GM21515 (cell line): ENCODE results near the gene ATP5MC3.

ENCODE experiments used
- ATAC-seq: cut with Tn5 transposase; IDR thresholded peaks from one replicate; pipeline ENCODE4 v1.9.1; 2021; ENCODE audit not compliant: unreplicated experiment

Gene ATP5MC3

GRCh38 chr2:175168564-175168945 lies 13.0 kb downstream of the ATP5MC3 start:
- peak; percentile 27 for ATAC-seq

DNA sequence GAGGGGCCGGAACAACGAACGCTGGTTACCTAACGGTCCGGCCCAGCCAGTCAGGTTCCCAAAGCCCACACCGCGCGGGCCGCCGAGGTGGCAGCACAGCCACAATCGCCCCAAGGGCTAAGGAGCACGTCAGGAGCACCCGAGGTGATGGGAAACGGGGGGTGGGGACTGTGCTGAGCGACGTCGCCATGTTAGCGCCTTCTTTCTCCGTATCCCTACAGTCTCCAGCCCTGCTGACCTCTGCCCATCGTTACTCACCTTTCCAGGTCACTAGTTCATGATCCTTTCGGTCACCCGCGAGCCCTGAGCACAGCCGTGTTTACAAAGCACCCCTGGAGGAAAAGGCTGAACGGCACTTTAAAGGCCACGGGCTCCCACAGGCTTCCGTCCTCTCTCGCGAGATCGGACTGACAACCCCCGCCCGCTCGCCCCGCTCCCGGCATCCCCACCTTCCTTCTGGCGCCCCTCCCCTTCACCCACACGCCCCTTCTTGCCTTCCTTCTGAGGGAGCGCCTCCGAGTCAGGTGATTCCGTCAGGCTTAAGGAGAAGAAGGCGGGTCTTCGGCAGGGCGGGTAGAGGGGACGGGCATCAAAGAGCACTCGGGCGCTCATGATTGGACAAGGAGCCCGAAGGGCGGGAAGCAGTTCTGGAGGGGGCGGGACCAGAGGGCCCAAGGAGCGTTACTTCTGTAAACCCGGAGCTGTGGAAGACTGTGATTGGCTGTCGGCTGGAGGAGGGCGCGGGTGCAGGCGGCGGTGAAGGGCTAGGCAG lies 13.5 kb downstream of the ATP5MC3 start, which contains the start of gene ATF2:
Gene ATF2, minus strand, starts transcription at position 412 of the 772 bp plus-strand sequence. CDS start 31,760 bp downstream, outside the sequence.
- ATAC-seq, result peak; percentile 96

DNA sequence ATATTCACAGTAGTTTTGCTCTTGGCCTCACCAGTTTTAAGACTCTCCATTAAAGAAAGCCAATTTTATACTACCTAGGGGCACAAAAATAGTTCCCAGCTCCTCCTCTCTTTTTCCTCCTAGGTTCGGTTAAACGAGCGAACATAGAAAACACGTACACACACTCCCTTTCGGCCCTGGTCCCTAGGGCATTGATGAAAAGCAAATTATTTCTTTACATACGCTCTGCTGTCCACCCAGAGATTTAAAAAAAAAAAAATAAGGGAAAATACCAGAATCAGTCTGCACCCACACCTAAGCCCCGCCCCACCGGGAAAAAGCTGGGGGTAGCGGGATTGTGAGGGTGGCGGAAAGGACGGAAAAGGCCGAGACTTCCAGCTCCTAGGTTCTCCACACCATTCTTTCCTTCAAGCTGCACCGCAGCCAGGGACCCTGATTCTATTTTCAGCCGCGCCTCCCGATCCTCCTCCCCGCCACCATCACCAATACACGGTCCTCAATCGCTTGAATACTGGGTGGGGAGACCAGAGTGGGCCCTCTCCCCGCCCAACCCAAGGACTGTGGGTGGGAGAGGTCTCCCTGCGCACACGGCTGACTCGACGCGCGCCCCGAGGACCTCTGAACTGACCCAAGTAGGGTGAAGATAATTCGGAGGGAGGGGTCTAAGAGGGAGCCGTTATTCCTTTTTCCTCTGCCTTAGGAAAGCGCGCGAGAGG lies 14.3 kb downstream of the ATP5MC3 start:
- ATAC-seq, result peak; percentile 1

DNA sequence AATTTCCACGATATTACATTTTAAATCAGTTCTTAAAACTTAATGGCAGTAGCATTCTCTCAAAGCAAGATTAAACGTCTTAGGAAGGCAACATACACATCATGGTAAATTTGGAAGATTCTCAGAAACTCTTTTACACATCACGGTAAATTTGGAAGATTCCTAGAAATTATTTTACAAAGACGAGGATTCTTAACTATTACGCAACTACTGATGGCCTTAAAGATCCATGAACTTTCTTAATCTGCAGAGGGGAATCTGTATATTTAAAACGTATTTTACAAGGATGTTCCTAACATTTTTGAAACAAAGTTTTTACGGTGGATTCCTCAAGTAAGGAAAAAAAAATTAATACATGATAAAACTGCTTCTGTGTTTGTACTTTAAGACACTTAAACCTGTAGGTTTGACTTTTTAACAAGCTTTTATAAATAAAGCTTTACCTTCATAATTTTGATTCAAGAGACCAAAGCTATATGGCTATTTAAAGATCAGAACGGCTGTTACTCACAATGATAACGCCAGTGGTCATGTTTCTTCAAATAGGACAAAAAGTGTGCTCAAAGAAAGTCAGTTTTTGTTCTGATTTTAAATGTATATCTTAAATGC lies 15.2 kb downstream of the ATP5MC3 start:
- no peak for ATAC-seq

- no peak for ATAC-seq
Observed at GRCh38 chr2:175164235-175164634, 17.3 kb downstream of the ATP5MC3 start.

DNA sequence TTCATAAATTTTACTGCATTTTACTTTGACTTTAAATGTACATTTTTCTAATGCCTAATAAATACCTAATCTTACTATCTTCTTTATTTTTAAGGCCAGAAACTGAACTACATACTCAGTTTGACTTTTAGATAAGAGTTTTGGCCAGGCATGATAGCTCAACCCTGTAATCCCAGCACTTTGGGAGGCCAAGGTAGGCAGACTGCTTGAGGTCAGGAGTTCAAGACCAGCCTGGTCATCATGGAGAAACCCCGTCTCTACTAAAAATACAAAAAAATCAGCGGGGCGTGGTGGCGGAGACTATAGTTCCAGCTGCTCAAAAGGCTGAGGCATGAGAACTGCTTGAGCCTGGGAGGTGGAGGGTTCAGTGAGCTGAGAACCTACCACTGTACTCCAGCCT lies 22.6 kb downstream of the ATP5MC3 start:
- ATAC-seq, result no peak

DNA sequence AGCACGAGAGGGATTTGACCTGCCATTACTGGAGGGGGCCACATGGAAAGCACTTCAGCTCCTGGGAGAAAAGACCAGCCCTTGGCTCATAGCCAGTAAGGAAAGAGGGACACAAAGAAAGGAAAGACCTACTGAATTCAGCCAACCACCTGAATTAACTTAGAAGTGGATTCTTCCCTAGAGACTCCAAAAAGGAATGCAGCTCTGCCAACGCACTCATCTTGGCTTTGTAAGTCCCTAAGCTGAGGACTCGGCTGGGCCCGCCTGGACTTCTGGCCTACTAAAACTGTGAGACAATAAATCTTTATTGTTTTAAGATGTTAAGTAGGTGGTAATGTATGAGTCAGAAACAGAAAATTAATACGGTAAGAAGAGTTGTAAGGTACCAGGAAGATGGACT lies 25.0 kb downstream of the ATP5MC3 start:
- ATAC-seq, result no peak

DNA sequence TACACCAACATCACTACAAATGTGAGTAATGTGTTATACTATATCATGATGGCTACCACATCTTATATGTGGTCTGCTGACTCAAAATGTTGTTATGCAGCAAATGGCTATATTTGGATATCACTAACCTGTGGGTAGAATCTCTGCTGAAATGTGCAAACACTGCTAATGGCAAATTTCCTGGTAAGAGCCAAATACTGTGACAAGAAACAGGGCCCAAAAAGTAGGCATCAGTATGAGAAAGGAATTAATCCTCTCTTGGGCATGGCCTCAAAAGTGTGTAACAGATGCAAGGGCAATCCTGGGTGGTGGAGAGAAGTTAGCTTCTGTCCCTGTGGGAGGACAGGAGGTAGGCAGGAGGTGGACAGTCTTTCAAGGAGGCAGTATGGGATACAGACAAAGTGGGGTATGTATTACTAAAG lies 26.8 kb downstream of the ATP5MC3 start:
- ATAC-seq, result peak; percentile 63

DNA sequence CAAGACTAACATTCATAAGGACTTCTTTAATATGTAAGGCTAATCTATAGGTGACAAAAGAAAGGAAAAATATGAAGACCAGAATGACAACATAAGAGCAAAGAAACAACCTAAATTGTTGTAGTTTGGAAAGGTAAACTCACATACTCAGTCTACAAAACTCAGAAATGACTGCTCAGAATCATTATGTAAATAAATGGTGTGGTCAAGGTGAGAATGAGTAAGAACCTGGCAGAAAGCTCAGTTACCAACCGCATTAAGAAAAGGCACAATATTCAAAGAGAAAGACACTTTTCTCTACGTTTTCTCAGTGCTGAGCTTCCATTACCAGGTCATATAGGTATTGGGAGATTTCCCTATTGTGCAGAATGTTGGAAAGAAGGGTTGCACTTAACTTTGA lies 29.3 kb downstream of the ATP5MC3 start:
- ATAC-seq, result peak; percentile 63

DNA sequence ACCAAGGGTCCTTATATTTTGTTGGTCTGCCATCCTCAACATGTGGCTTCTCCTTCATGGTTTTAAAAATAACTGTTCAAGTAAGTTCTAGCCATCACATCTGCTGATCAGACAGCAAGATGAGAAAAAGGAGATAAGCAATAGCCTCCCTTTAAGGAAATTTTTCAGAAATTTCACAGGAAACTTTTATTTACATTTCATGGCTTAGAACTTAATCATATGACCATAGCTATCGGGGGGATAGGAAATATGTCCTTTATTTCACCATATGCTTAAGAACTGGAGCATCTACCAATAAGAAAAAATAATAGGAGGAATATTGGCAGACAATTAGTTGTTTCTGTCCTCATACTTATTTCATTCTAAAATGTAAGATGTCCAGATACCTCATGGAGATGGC lies 29.7 kb downstream of the ATP5MC3 start:
- ATAC-seq, result no peak

GRCh38 chr2:175147186-175147585 lies 34.3 kb downstream of the ATP5MC3 start:
- ATAC-seq, result no peak

GRCh38 chr2:175143678-175144077 lies 37.8 kb downstream of the ATP5MC3 start:
- no peak for ATAC-seq

GRCh38 chr2:175143191-175143590 lies 38.3 kb downstream of the ATP5MC3 start:
- ATAC-seq, result no peak

DNA sequence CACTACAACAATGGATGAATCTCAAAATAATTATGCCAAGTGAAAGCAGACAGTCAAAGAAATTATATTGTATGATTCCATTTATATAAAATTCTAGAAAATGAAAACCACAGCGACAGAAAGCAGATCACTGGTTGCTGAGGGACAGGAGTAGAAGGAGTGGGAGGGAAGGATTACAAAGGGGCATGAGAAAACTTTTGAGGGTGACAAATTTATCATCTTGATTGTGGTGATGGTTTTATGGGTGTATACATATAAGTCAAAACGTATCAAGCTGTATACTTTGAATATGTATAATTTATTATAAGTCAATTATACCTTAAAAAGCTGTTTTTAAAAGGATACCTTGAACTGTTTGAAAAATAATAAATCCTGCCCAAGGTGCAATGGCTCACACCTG lies 41.2 kb downstream of the ATP5MC3 start:
- ATAC-seq, result no peak

- no peak for ATAC-seq
Observed at GRCh38 chr2:175137793-175138192, 43.7 kb downstream of the ATP5MC3 start.

- peak; percentile 74 for ATAC-seq
Observed at GRCh38 chr2:175136334-175137215, 44.9 kb downstream of the ATP5MC3 start.

DNA sequence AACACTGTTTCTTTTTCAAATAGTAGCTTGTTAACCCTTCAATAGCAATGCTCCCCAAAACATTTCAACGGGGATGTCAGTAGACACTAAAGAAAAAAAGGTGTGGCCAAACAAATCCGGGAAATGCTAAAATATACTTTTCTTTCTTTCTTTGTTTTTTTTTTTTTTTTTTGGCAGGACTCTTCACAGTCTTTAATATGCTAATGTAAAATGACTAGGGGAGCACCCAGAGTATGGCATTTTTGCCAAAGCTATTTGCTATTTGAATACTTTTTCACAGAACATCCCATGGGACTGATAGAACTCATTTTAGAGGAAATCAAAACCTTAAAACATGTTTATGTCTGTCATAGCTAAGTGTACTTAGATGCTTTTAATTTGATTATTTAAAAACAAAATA lies 45.6 kb downstream of the ATP5MC3 start:
- no peak for ATAC-seq

DNA sequence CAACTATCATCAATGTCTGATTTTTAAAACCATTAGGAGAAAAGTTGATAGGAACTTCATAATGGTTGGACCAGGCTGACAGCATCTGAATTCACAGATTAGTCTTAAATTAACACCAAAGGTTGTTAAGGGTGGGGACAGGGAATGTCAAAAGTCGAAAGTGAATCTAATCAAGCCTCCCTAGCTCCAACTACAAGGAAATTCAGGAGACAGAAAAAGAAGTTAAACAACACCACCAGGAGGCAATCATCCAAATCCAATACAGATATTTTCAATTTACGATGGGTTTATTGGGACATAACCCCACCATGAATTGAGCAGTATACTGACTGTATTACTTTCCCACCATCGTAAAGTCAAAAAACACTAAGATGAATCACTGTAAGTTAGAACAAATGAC lies 46.3 kb downstream of the ATP5MC3 start:
- no peak for ATAC-seq

DNA sequence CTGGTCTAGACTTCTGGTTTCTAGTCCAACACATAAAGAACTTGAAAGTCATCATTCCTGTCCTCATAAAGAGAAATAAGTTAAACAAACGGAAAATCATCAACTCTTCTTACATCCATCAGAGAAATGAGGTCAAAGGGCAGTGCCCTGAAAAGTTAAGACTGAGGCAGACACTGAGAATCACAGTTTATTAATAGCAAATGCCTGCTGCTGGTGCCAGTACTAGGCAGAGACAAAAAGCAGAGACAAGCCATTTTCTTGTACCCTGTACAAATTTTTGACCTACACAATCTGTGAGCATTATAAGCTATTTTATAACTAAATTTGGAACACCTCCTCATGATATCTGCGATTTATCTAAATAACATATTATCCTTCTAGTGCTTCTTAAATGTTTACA lies 50.3 kb downstream of the ATP5MC3 start:
- ATAC-seq, result no peak

GRCh38 chr2:175126661-175127060 lies 54.8 kb downstream of the ATP5MC3 start:
- ATAC-seq, result no peak
